GM23248 (cell line): Measurements from ENCODE around the gene SH3BP2.

ENCODE experiments used
- EZH2 ChIP-seq: fragments of 200-600 bp; sonication (generic); IDR thresholded peaks from 2 replicates; pipeline ENCODE4 v1.6.1; 2018; ENCODE audit warnings: antibody characterized with exemption, mild to moderate bottlenecking; ENCODE audit not compliant: insufficient read depth, poor library complexity, severe bottlenecking
- EZH2phosphoT487 ChIP-seq: fragments of 200-600 bp; sonication (generic); IDR thresholded peaks from 2 replicates; pipeline ENCODE4 v1.6.1; 2018; ENCODE audit warnings: antibody characterized with exemption, moderate library complexity, mild to moderate bottlenecking, low read depth; ENCODE audit not compliant: insufficient read depth

GRCh38 chr4:2830632-2831610, 38.0 kb downstream of the SH3BP2 start:
- TF ChIP-seq EZH2 (no peak), EZH2phosphoT487 (no peak)
